Lower leg skin (tissue), 4 donors: Measurements from ENCODE around the gene ZNF205. TPM values are rescaled to one million over a fixed set of nuclear protein-coding genes. Genes with fewer than 3 reads are reported as not detected.
A peak's percentile ranks its signal among the peaks of the same experiment; 100 is the strongest.

Source experiments
- DNase-seq, 2 donors: peaks; one replicate each; pipeline ENCODE4 v3.0.0-alpha.2; 2019; ENCODE audit warnings: low spot score in 2 of 2
- H3K4me3 ChIP-seq: fragments of 200-600 bp; sonication (generic); 2 replicates; pipeline ENCODE4 v1.5.1; 2017; ENCODE audit warnings: mild to moderate bottlenecking, low read depth; ENCODE audit not compliant: poor library complexity, severe bottlenecking
- CTCF ChIP-seq, 3 donors: fragments of 450-650 bp; IDR thresholded peaks; one replicate each; pipeline ENCODE4 v1.5.1; 2016; ENCODE audit warnings: antibody characterized with exemption in 3 of 3, mild to moderate bottlenecking in 3 of 3, moderate library complexity in 2 of 3
- POLR2A ChIP-seq, 2 donors: fragments of 450-650 bp; IDR thresholded peaks; one replicate each; pipeline ENCODE4 v1.6.1; 2016 to 2017; ENCODE audit warnings: antibody characterized with exemption in 2 of 2, mild to moderate bottlenecking in 1 of 2, moderate library complexity in 1 of 2
- WGBS, 2 donors: methylation state at CpG; one replicate each; pipeline ENCODE4 v1.1.5; 2018; 5-methylcytosine and 5-hydroxymethylcytosine counted together
- intact Hi-C: fragments of 100-400 bp; cut with DNase I; formaldehyde crosslinking; loops from one replicate; pipeline ENCODE4 v1.15.0; 2023; ENCODE audit warnings: low total_unique reads
- total RNA-seq, 4 donors: library from RNA; depleted of rRNA; stranded (reverse); fragments of >200 nt; gene quantifications; one replicate each; pipeline ENCODE4 v1.1.0, GENCODE V29; 2016

Gene ZNF205
- total RNA-seq, 4 donors from 2014 or later: 15.1 to 25.3 (median 18.5) TPM

- no peak for DNase-seq
- intact Hi-C loops: no loop called here
- WGBS, 2 donors: 80 to 84% methylated on average over 7 of the region's 7 CpGs
- no peak overlapping the region for H3K4me3 ChIP-seq
- no peak for TF ChIP-seq CTCF (IDR thresholded peaks at IDR 0.05)
- TF ChIP-seq POLR2A (IDR thresholded peaks at IDR 0.05): no peak
Observed at GRCh38 chr16:3084969-3085670, 27.3 kb upstream of the ZNF205 start.

GRCh38 chr16:3085868-3086595 is 26.4 kb upstream of the ZNF205 start:
- no peak overlapping the region for H3K4me3 ChIP-seq
- WGBS, 2 donors: 86% methylated on average over 17 of the region's 17 CpGs
- TF ChIP-seq CTCF (IDR thresholded peaks at IDR 0.05): no peak
- TF ChIP-seq POLR2A (IDR thresholded peaks at IDR 0.05): no peak
- DNase-seq: no peak
- intact Hi-C loops: no loop called here

- intact Hi-C loops: no loop called here
- TF ChIP-seq CTCF (IDR thresholded peaks at IDR 0.05) (no peak), POLR2A (IDR thresholded peaks at IDR 0.05) (no peak)
- DNase-seq: no peak
- WGBS, 2 donors: 66 to 74% methylated on average over 13 to 14 of the region's 14 CpGs
- peak overlapping the region; percentile 3 for H3K4me3 ChIP-seq
Observed at GRCh38 chr16:3086596-3087242, 25.7 kb upstream of the ZNF205 start.

- H3K4me3 ChIP-seq: no peak overlapping the region
- TF ChIP-seq POLR2A (IDR thresholded peaks at IDR 0.05) (no peak), CTCF (IDR thresholded peaks at IDR 0.05) (no peak)
- intact Hi-C loops: no loop called here
- no peak for DNase-seq
- 60% methylated on average over 17 to 18 of the region's 18 CpGs for whole genome bisulfite sequencing, 2 donors
Observed at GRCh38 chr16:3087243-3088235, 24.8 kb upstream of the ZNF205 start.

- DNase-seq: no peak
- WGBS, 2 donors: 67 to 77% methylated on average over 7 of the region's 7 CpGs
- no peak overlapping the region for H3K4me3 ChIP-seq
- TF ChIP-seq POLR2A (IDR thresholded peaks at IDR 0.05) (no peak), CTCF (IDR thresholded peaks at IDR 0.05) (no peak)
- intact Hi-C loops: no loop called here
Observed at GRCh38 chr16:3088450-3088849, 23.9 kb upstream of the ZNF205 start.
